Lung (tissue), 12 donors: ENCODE results near the gene SNX27. TPM values are rescaled to one million over a fixed set of nuclear protein-coding genes. Genes with fewer than 3 reads are reported as not detected.
A peak's percentile ranks its signal among the peaks of the same experiment; 100 is the strongest.

Experiments used
- ATAC-seq: fragments of 200-7000 bp; cut with Tn5 transposase; one replicate; pipeline ENCODE4 v1.9.1; 2020; ENCODE audit warnings: moderate number of reproducible peaks; ENCODE audit not compliant: insufficient read depth, low FRiP score
- DNase-seq, 3 donors: peaks; one replicate each; pipeline ENCODE4 v3.0.0-alpha.2; 2013 to 2017
- H3K27ac ChIP-seq, 2 donors: one replicate each; pipeline ENCODE4 v1.5.1; 2013; ENCODE audit warnings: mild to moderate bottlenecking in 2 of 2, moderate library complexity in 2 of 2, control low read depth in 1 of 2, inconsistent platforms in 1 of 2, low read depth in 1 of 2, low read length in 1 of 2
- H3K27me3 ChIP-seq, 3 donors: one replicate each; pipeline ENCODE4 v1.5.1; 2013; ENCODE audit warnings: low read length in 2 of 3; ENCODE audit not compliant: control insufficient read depth in 3 of 3, insufficient read depth in 3 of 3
- H3K36me3 ChIP-seq, 4 donors: one replicate each; pipeline ENCODE4 v1.5.1; 2013; ENCODE audit warnings: low read length in 4 of 4, mild to moderate bottlenecking in 1 of 4, moderate library complexity in 1 of 4; ENCODE audit not compliant: control insufficient read depth in 4 of 4, insufficient read depth in 4 of 4
- H3K4me1 ChIP-seq, 5 donors: one replicate each; pipeline ENCODE4 v1.5.1; 2013; ENCODE audit warnings: low read length in 5 of 5, mild to moderate bottlenecking in 2 of 5, moderate library complexity in 1 of 5; ENCODE audit not compliant: control insufficient read depth in 5 of 5, insufficient read depth in 5 of 5
- H3K4me3 ChIP-seq: one replicate; pipeline ENCODE4 v1.5.1; 2013; ENCODE audit warnings: mild to moderate bottlenecking, control low read depth, moderate library complexity
- H3K9ac ChIP-seq, 2 donors: one replicate each; pipeline ENCODE4 v1.5.1; 2013; ENCODE audit warnings: low read length in 2 of 2, control low read depth in 1 of 2; ENCODE audit not compliant: insufficient read depth in 1 of 2
- H3K9me3 ChIP-seq, 4 donors: one replicate each; pipeline ENCODE4 v1.5.1; 2013; ENCODE audit warnings: low read length in 3 of 4, mild to moderate bottlenecking in 1 of 4, moderate library complexity in 1 of 4; ENCODE audit not compliant: control insufficient read depth in 4 of 4, insufficient read depth in 3 of 4
- CTCF ChIP-seq: IDR thresholded peaks from 2 replicates; pipeline ENCODE4 v1.5.1; 2012; ENCODE audit warnings: mild to moderate bottlenecking; ENCODE audit errors: control extremely low read depth, extremely low read depth
- WGBS, 2 donors: extraction: QIAGEN DNeasy Blood & Tissue Kit; methylation state at CpG; one replicate each; pipeline ENCODE4 v1.1.7; 2013; 5-methylcytosine and 5-hydroxymethylcytosine counted together
- polyA plus RNA-seq, 2 donors: library from polyadenylated mRNA; stranded (reverse); fragments of 200-250 nt; gene quantifications; one replicate each; pipeline ENCODE4 v1.2.1, GENCODE V29; 2013
- total RNA-seq, 2 donors: library from RNA; depleted of rRNA in 1 of 2; stranded (reverse); fragments of >200 nt in 1 of 2; gene quantifications; one replicate each; pipeline ENCODE4 v1.2.1, GENCODE V29; 2014 to 2021
- donor health status: control.
- donor health status: control.
- donor health status: Bipolar disorder and iron deficiency.
- donor health status: healthy.
- donor health status: DM: yes; HTN: yes; CAD: no.

Gene SNX27
- total and polyA plus RNA-seq, 4 donors, result 12.1 to 63.7 (median 26.5) TPM

DNA sequence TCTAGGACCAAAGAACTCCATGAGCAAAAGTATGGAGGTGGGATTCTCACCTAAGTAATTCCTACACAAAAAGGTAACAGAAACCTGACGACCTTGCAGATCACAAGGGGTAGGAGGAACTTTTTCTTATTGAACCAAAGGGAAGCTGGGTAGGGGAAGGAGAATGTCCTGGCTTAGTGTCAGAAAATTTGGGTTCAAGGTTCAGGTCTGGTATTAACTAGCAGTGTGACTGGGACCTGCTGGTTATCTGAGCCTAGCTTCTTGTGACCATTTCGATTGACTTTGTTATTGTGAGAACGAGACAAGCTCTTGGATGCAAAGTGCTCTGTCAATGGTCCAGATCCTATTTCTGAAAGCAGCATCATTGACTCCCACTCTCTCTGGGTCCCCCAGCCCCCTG is 5.0 kb upstream of the SNX27 start:
- Histone ChIP-seq H3K9me3 (peaks cover 0 to 1% (median 0%) of the 10 kb centered on the region in 4 donors), H3K36me3 (no peaks in the 10 kb centered on the region), H3K4me1 (peaks cover 0 to 6% (median 3%) of the 10 kb centered on the region in 5 donors), H3K4me3 (no peak overlapping the region), H3K27me3 (peaks cover 0 to 3% (median 0%) of the 10 kb centered on the region in 3 donors), H3K9ac (no peak overlapping the region), H3K27ac (no peak overlapping the region)
- no peak for TF ChIP-seq CTCF
- DNase-seq, result no peak
- no peak for ATAC-seq
- WGBS, 2 donors, result 85 to 90% methylated on average over 3 of the region's 3 CpGs

DNA sequence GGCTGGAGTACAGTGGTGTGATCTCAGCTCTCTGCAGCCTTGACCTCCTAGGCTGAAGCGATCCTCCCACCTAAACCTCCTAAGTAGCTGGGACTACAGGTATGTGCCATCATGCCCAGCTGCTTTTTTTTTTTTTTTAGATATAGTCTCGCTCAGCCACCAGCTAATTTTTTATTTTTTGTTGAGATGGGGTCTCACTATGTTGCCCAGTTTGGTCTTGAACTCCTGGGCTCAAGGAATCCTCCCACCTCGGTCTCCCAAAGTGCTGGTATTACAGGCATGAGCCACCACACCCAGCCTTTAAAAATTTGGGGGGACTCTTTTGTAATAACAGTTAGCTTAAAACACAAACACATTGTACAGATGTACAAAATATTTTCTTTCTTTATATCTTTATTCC is 1.7 kb upstream of the SNX27 start:
- no peak overlapping the region for H3K27ac ChIP-seq
- ATAC-seq (no peak), DNase-seq (no peak)
- no peaks in the 10 kb centered on the region for H3K9me3 ChIP-seq
- WGBS, 2 donors, result 93 to 100% methylated on average over 3 of the region's 3 CpGs
- no peak overlapping the region for H3K9ac ChIP-seq
- H3K36me3 ChIP-seq, result no peaks in the 10 kb centered on the region
- no peak overlapping the region for H3K4me3 ChIP-seq
- no peak for TF ChIP-seq CTCF
- peaks cover 0 to 3% (median 0%) of the 10 kb centered on the region in 3 donors for H3K27me3 ChIP-seq
- peaks cover 0 to 17% (median 6%) of the 10 kb centered on the region in 5 donors for H3K4me1 ChIP-seq

- Histone ChIP-seq H3K9ac (peak overlapping the region in 1 of 2 donors; percentile 71), H3K4me3 (no peak overlapping the region), H3K36me3 (no peaks in the 10 kb centered on the region), H3K27me3 (peaks cover 0 to 3% (median 0%) of the 10 kb centered on the region in 3 donors), H3K27ac (peak overlapping the region; percentile 30 to 99), H3K4me1 (peaks cover 0 to 17% (median 4%) of the 10 kb centered on the region in 5 donors), H3K9me3 (no peaks in the 10 kb centered on the region)
- TF ChIP-seq CTCF, result no peak
- peak; percentile 37 for ATAC-seq
- peak; percentile 15 to 82 (median 65) for DNase-seq
- WGBS, 2 donors, result 5 to 12% methylated on average over 6 of the region's 6 CpGs
Observed at GRCh38 chr1:151611288-151611790, 511 bp upstream of the SNX27 start.
